K562 (cell line): ENCODE results near the gene MAGEA9B. TPM values are rescaled to one million over a fixed set of nuclear protein-coding genes. Genes with fewer than 3 reads are reported as not detected.

ENCODE experiments used
- polyA plus RNA-seq, 8 experiments: library from polyadenylated mRNA; depleted of rRNA in 4 of 8; stranded (reverse) in 5 of 8; unstranded in 3 of 8; fragments of >200 nt; fragmentation: Nextera tagmentation in 2 of 8; fragmentation: Illumina TruSeq in 1 of 8; extraction: Ambion mirVana in 2 of 8; extraction: Trizol in 1 of 8; gene quantifications; 2 replicates each; pipeline versions ENCODE4 v1.2.1 to v1.2.3, GENCODE V29; 2011 to 2014; ENCODE audit warnings: inconsistent platforms in 1 of 8, missing spikeins in 1 of 8
- total RNA-seq, 7 experiments: library from RNA; depleted of rRNA in 6 of 7; stranded (reverse); fragments of >200 nt in 6 of 7; fragmentation: Illumina TruSeq in 2 of 7; extraction: Trizol in 2 of 7; gene quantifications; 2 replicates each; pipeline versions ENCODE4 v1.2.1 to v1.2.3, GENCODE V29; 2011 to 2021; ENCODE audit warnings: low replicate concordance in 1 of 7

The MAGEA9B gene
- total and polyA plus RNA-seq, 9 of the 15 experiments (the other 6 are each of a cell fraction or from before 2014, with no cell fraction given) = 11.2 to 31.2 (median 14.1) TPM

Other genes starting within 250 kb of the MAGEA9B start
Only the 7 nearest of the 8 such genes appear.
- 11.2 and 13.1 TPM in 2 replicates for gene IDS, start 82.2 kb downstream of the MAGEA9B start, total RNA-seq (2014; rRNA removed)
- gene IDS, start 82.2 kb downstream of the MAGEA9B start, total RNA-seq (2014; rRNA removed; fragmentation: Illumina TruSeq; extraction: Trizol) = 6.7 and 6.8 TPM in 2 replicates
- gene IDS, start 82.2 kb downstream of the MAGEA9B start, total RNA-seq (2015; rRNA removed; fragmentation: Illumina TruSeq; extraction: Trizol) = 6.7 and 8.2 TPM in 2 replicates
- 11.1 and 12.0 TPM in 2 replicates for gene IDS, start 82.2 kb downstream of the MAGEA9B start, total RNA-seq (2021)
- 18.6 and 21.2 TPM in 2 replicates for gene IDS, start 82.2 kb downstream of the MAGEA9B start, polyA plus RNA-seq (2011; rRNA removed)
- gene IDS, start 82.2 kb downstream of the MAGEA9B start, polyA plus RNA-seq (2014; fragmentation: Illumina TruSeq; extraction: Trizol) = 11.6 and 15.4 TPM in 2 replicates
- 1 to 10 TPM; 2.0 to 2.2 TPM for gene IDS, start 82.2 kb downstream of the MAGEA9B start, polyA plus RNA-seq (2014; fragmentation: Nextera tagmentation; extraction: Ambion mirVana)
- gene IDS, start 82.2 kb downstream of the MAGEA9B start, polyA plus RNA-seq (2014; rRNA removed) = 8.6 and 10.4 TPM in 2 replicates
- gene EOLA1, start 46.4 kb downstream of the MAGEA9B start, total RNA-seq (2014; rRNA removed) = 14.4 and 16.7 TPM in 2 replicates
- 18.0 and 18.1 TPM in 2 replicates for gene EOLA1, start 46.4 kb downstream of the MAGEA9B start, total RNA-seq (2014; rRNA removed; fragmentation: Illumina TruSeq; extraction: Trizol)
- gene EOLA1, start 46.4 kb downstream of the MAGEA9B start, total RNA-seq (2015; rRNA removed; fragmentation: Illumina TruSeq; extraction: Trizol) = 20.8 and 21.6 TPM in 2 replicates
- 20.9 and 23.0 TPM in 2 replicates for gene EOLA1, start 46.4 kb downstream of the MAGEA9B start, total RNA-seq (2021)
- gene EOLA1, start 46.4 kb downstream of the MAGEA9B start, polyA plus RNA-seq (2011; rRNA removed) = 25.6 and 32.9 TPM in 2 replicates
- gene EOLA1, start 46.4 kb downstream of the MAGEA9B start, polyA plus RNA-seq (2014; fragmentation: Illumina TruSeq; extraction: Trizol) = 19.5 and 20.7 TPM in 2 replicates
- 10 to 100 TPM in 1 of 2 experiments, 1 to 10 TPM in 1; 6.3 to 12.2 TPM for gene EOLA1, start 46.4 kb downstream of the MAGEA9B start, polyA plus RNA-seq (2014; fragmentation: Nextera tagmentation; extraction: Ambion mirVana)
- gene EOLA1, start 46.4 kb downstream of the MAGEA9B start, polyA plus RNA-seq (2014; rRNA removed) = 17.5 and 18.2 TPM in 2 replicates
- gene HSFX3, start 37.5 kb downstream of the MAGEA9B start, total RNA-seq (2014; rRNA removed) = not detected in 2 replicates
- not detected in 2 replicates for gene HSFX3, start 37.5 kb downstream of the MAGEA9B start, total RNA-seq (2014; rRNA removed; fragmentation: Illumina TruSeq; extraction: Trizol)
- gene HSFX3, start 37.5 kb downstream of the MAGEA9B start, total RNA-seq (2015; rRNA removed; fragmentation: Illumina TruSeq; extraction: Trizol) = not detected in 2 replicates
- gene HSFX3, start 37.5 kb downstream of the MAGEA9B start, total RNA-seq (2021) = not detected in 2 replicates
- 0.10 TPM in 1 of 2 replicates, not detected in the other for gene HSFX3, start 37.5 kb downstream of the MAGEA9B start, polyA plus RNA-seq (2011; rRNA removed)
- not detected in 2 replicates for gene HSFX3, start 37.5 kb downstream of the MAGEA9B start, polyA plus RNA-seq (2014; fragmentation: Illumina TruSeq; extraction: Trizol)
- gene HSFX3, start 37.5 kb downstream of the MAGEA9B start, polyA plus RNA-seq (2014; fragmentation: Nextera tagmentation; extraction: Ambion mirVana) = under 1 TPM in 1 of 2 experiments, not detected in 1; 0.08 TPM
- gene HSFX3, start 37.5 kb downstream of the MAGEA9B start, polyA plus RNA-seq (2014; rRNA removed) = not detected in 2 replicates
- 0.33 TPM in 1 of 2 replicates, not detected in the other for gene HSFX2, start 7.9 kb upstream of the MAGEA9B start, total RNA-seq (2014; rRNA removed)
- gene HSFX2, start 7.9 kb upstream of the MAGEA9B start, total RNA-seq (2014; rRNA removed; fragmentation: Illumina TruSeq; extraction: Trizol) = not detected in 2 replicates
- gene HSFX2, start 7.9 kb upstream of the MAGEA9B start, total RNA-seq (2015; rRNA removed; fragmentation: Illumina TruSeq; extraction: Trizol) = 0.11 TPM in 1 of 2 replicates, not detected in the other
- gene HSFX2, start 7.9 kb upstream of the MAGEA9B start, total RNA-seq (2021) = 0.11 TPM in 1 of 2 replicates, not detected in the other
- 0.10 and 0.12 TPM in 2 replicates for gene HSFX2, start 7.9 kb upstream of the MAGEA9B start, polyA plus RNA-seq (2011; rRNA removed)
- 0.11 TPM in 1 of 2 replicates, not detected in the other for gene HSFX2, start 7.9 kb upstream of the MAGEA9B start, polyA plus RNA-seq (2014; fragmentation: Illumina TruSeq; extraction: Trizol)
- gene HSFX2, start 7.9 kb upstream of the MAGEA9B start, polyA plus RNA-seq (2014; fragmentation: Nextera tagmentation; extraction: Ambion mirVana) = under 1 TPM in 1 of 2 experiments, not detected in 1; 0.18 TPM
- not detected in 2 replicates for gene HSFX2, start 7.9 kb upstream of the MAGEA9B start, polyA plus RNA-seq (2014; rRNA removed)
- gene TMEM185A, start 44.3 kb upstream of the MAGEA9B start, total RNA-seq (2014; rRNA removed) = 2.1 and 4.2 TPM in 2 replicates
- gene TMEM185A, start 44.3 kb upstream of the MAGEA9B start, total RNA-seq (2014; rRNA removed; fragmentation: Illumina TruSeq; extraction: Trizol) = 4.5 and 4.8 TPM in 2 replicates
- 3.7 and 5.9 TPM in 2 replicates for gene TMEM185A, start 44.3 kb upstream of the MAGEA9B start, total RNA-seq (2015; rRNA removed; fragmentation: Illumina TruSeq; extraction: Trizol)
- 6.8 and 8.8 TPM in 2 replicates for gene TMEM185A, start 44.3 kb upstream of the MAGEA9B start, total RNA-seq (2021)
- 12.6 and 13.7 TPM in 2 replicates for gene TMEM185A, start 44.3 kb upstream of the MAGEA9B start, polyA plus RNA-seq (2011; rRNA removed)
- gene TMEM185A, start 44.3 kb upstream of the MAGEA9B start, polyA plus RNA-seq (2014; fragmentation: Illumina TruSeq; extraction: Trizol) = 5.4 and 5.8 TPM in 2 replicates
- gene TMEM185A, start 44.3 kb upstream of the MAGEA9B start, polyA plus RNA-seq (2014; fragmentation: Nextera tagmentation; extraction: Ambion mirVana) = 1 to 10 TPM in 1 of 2 experiments, under 1 TPM in 1; 0.97 to 1.7 TPM
- gene TMEM185A, start 44.3 kb upstream of the MAGEA9B start, polyA plus RNA-seq (2014; rRNA removed) = 5.7 and 6.4 TPM in 2 replicates
- gene MAGEA11, start 124.6 kb upstream of the MAGEA9B start, total RNA-seq (2014; rRNA removed) = not detected in 2 replicates
- gene MAGEA11, start 124.6 kb upstream of the MAGEA9B start, total RNA-seq (2014; rRNA removed; fragmentation: Illumina TruSeq; extraction: Trizol) = not detected in 2 replicates
- gene MAGEA11, start 124.6 kb upstream of the MAGEA9B start, total RNA-seq (2015; rRNA removed; fragmentation: Illumina TruSeq; extraction: Trizol) = not detected in 2 replicates
- gene MAGEA11, start 124.6 kb upstream of the MAGEA9B start, total RNA-seq (2021) = 0.11 TPM in 1 of 2 replicates, not detected in the other
- gene MAGEA11, start 124.6 kb upstream of the MAGEA9B start, polyA plus RNA-seq (2011; rRNA removed) = 0.11 and 0.18 TPM in 2 replicates
- gene MAGEA11, start 124.6 kb upstream of the MAGEA9B start, polyA plus RNA-seq (2014; fragmentation: Illumina TruSeq; extraction: Trizol) = not detected in 2 replicates
- under 1 TPM in 1 of 2 experiments, not detected in 1; 0.04 TPM for gene MAGEA11, start 124.6 kb upstream of the MAGEA9B start, polyA plus RNA-seq (2014; fragmentation: Nextera tagmentation; extraction: Ambion mirVana)
- gene MAGEA11, start 124.6 kb upstream of the MAGEA9B start, polyA plus RNA-seq (2014; rRNA removed) = not detected in 2 replicates
- gene HSFX1, start 186.6 kb upstream of the MAGEA9B start, total RNA-seq (2014; rRNA removed) = not detected in 2 replicates
- gene HSFX1, start 186.6 kb upstream of the MAGEA9B start, total RNA-seq (2014; rRNA removed; fragmentation: Illumina TruSeq; extraction: Trizol) = not detected in 2 replicates
- not detected in 2 replicates for gene HSFX1, start 186.6 kb upstream of the MAGEA9B start, total RNA-seq (2015; rRNA removed; fragmentation: Illumina TruSeq; extraction: Trizol)
- gene HSFX1, start 186.6 kb upstream of the MAGEA9B start, total RNA-seq (2021) = not detected in 2 replicates
- gene HSFX1, start 186.6 kb upstream of the MAGEA9B start, polyA plus RNA-seq (2011; rRNA removed) = 0.10 and 0.14 TPM in 2 replicates
- not detected in 2 replicates for gene HSFX1, start 186.6 kb upstream of the MAGEA9B start, polyA plus RNA-seq (2014; fragmentation: Illumina TruSeq; extraction: Trizol)
- not detected for gene HSFX1, start 186.6 kb upstream of the MAGEA9B start, polyA plus RNA-seq (2014; fragmentation: Nextera tagmentation; extraction: Ambion mirVana)
- gene HSFX1, start 186.6 kb upstream of the MAGEA9B start, polyA plus RNA-seq (2014; rRNA removed) = not detected in 2 replicates